NCI-H2081 treated with DMSO at 0.1 percent for 48 hours (cell line): ENCODE results near the gene TSHZ1.

Source experiments
- DNase-seq: peaks from one replicate; lab custom pipeline; 2025; lab: John Stamatoyannopoulos, UW

Gene TSHZ1

GRCh38 chr18:75210274-75211001, at the start of gene TSHZ1:
Gene TSHZ1, plus strand, starts transcription at chr18:75210797. Its CDS starts 1,080 bp downstream, at chr18:75211877.
- peak; percentile 89 for DNase-seq

- DNase-seq = peak; percentile 11
Measured at GRCh38 chr18:75161256-75162028, 49.2 kb upstream of the TSHZ1 start.

GRCh38 chr18:75162467-75162866, 48.1 kb upstream of the TSHZ1 start:
- no peak for DNase-seq

GRCh38 chr18:75162978-75163377, 47.6 kb upstream of the TSHZ1 start:
- DNase-seq = no peak

- DNase-seq = no peak
Measured at GRCh38 chr18:75163736-75164135, 46.9 kb upstream of the TSHZ1 start.

GRCh38 chr18:75164479-75164878, 46.1 kb upstream of the TSHZ1 start:
- DNase-seq = no peak

GRCh38 chr18:75165926-75166325, 44.7 kb upstream of the TSHZ1 start:
- DNase-seq = no peak

GRCh38 chr18:75167137-75167536, 43.5 kb upstream of the TSHZ1 start:
- no peak for DNase-seq

- DNase-seq = no peak
Measured at GRCh38 chr18:75167759-75168618, 42.6 kb upstream of the TSHZ1 start.

GRCh38 chr18:75168619-75169018, 42.0 kb upstream of the TSHZ1 start:
- no peak for DNase-seq

- DNase-seq = no peak
Measured at GRCh38 chr18:75169411-75169810, 41.2 kb upstream of the TSHZ1 start.

GRCh38 chr18:75170022-75170789, 40.4 kb upstream of the TSHZ1 start:
- DNase-seq = no peak

- DNase-seq = no peak
Measured at GRCh38 chr18:75170916-75171315, 39.7 kb upstream of the TSHZ1 start.

GRCh38 chr18:75172299-75173124, 38.1 kb upstream of the TSHZ1 start:
- no peak for DNase-seq

- DNase-seq = no peak
Measured at GRCh38 chr18:75173125-75173432, 37.5 kb upstream of the TSHZ1 start.

- no peak for DNase-seq
Measured at GRCh38 chr18:75173738-75174137, 36.9 kb upstream of the TSHZ1 start.

- DNase-seq = no peak
Measured at GRCh38 chr18:75176849-75177248, 33.7 kb upstream of the TSHZ1 start.

GRCh38 chr18:75178376-75178775, 32.2 kb upstream of the TSHZ1 start:
- no peak for DNase-seq

GRCh38 chr18:75179819-75180600, 30.6 kb upstream of the TSHZ1 start:
- DNase-seq = no peak

- no peak for DNase-seq
Measured at GRCh38 chr18:75183524-75183923, 27.1 kb upstream of the TSHZ1 start.
